Panc1 (cell line): ENCODE data around the gene RGS10. TPM values are rescaled to one million over a fixed set of nuclear protein-coding genes. Genes with fewer than 3 reads are reported as not detected.

Source experiments
- ATAC-seq: fragments of 200-7000 bp; cut with Tn5 transposase; 2 replicates; pipeline ENCODE4 v1.9.1; 2020; ENCODE audit warnings: mild to moderate bottlenecking, moderate library complexity
- BruUV-seq: library from RNA; stranded (reverse); fragments of 400-500 nt; replicated peaks from 2 replicates; lab custom pipeline; 2021; lab: Mats Ljungman, UMichigan
- CTCF ChIA-PET: fragments of 300-600 bp; sonication (Branson Sonifier 250); formaldehyde crosslinking; loops from one replicate; lab custom pipeline; 2022; ENCODE audit warnings: antibody characterized with exemption; lab: Charles Lee
- POLR2A ChIA-PET: fragments of 300-600 bp; sonication (Branson Sonifier 250); formaldehyde crosslinking; loops from one replicate; lab custom pipeline; 2022; ENCODE audit warnings: antibody characterized with exemption; lab: Charles Lee
- DNase-seq: peaks from one replicate; pipeline ENCODE4 v3.0.0-alpha.2; 2010; ENCODE audit warnings: low read depth, low spot score
- H3K27ac ChIP-seq: 2 replicates; pipeline ENCODE4 v1.5.1; 2011; ENCODE audit warnings: mild to moderate bottlenecking, low read length, inconsistent platforms
- H3K27me3 ChIP-seq: fragments of 200-500 bp; sonication (Bioruptor generic); 2 replicates; pipeline ENCODE4 v1.6.0; 2014; ENCODE audit warnings: low read length, inconsistent platforms; ENCODE audit not compliant: control insufficient read depth, insufficient read depth
- H3K36me3 ChIP-seq: fragments of 200-500 bp; sonication (Bioruptor generic); 2 replicates; pipeline ENCODE4 v1.5.1; 2014; ENCODE audit warnings: inconsistent platforms, mild to moderate bottlenecking, low read length, moderate library complexity; ENCODE audit not compliant: control insufficient read depth, insufficient read depth
- H3K4me1 ChIP-seq: 2 replicates; pipeline ENCODE4 v1.5.1; 2011; ENCODE audit warnings: inconsistent platforms, mild to moderate bottlenecking, low read length, moderate library complexity; ENCODE audit not compliant: control insufficient read depth, insufficient read depth
- H3K4me3 ChIP-seq, 2 experiments: 2 replicates each; pipeline ENCODE4 v1.5.1; 2011 to 2012; ENCODE audit warnings: low read depth in 2 of 2, low read length in 2 of 2, mild to moderate bottlenecking in 2 of 2, inconsistent platforms in 1 of 2, moderate library complexity in 1 of 2
- H3K9me3 ChIP-seq: fragments of 200-500 bp; sonication (Bioruptor generic); 2 replicates; pipeline ENCODE4 v1.5.1; 2014; ENCODE audit warnings: low read depth, mild to moderate bottlenecking, inconsistent platforms, low read length, moderate library complexity; ENCODE audit not compliant: control insufficient read depth, insufficient read depth
- POLR2AphosphoS5 ChIP-seq: IDR thresholded peaks from 2 replicates; pipeline ENCODE4 v1.6.1; 2012; ENCODE audit warnings: mild to moderate bottlenecking, low read depth, low read length, moderate library complexity
- REST ChIP-seq, 2 experiments: IDR thresholded peaks; 2 replicates each; pipeline ENCODE4 v1.6.1; 2011 to 2012; ENCODE audit warnings: low read depth in 2 of 2, control low read depth in 1 of 2, low read length in 1 of 2, mild to moderate bottlenecking in 1 of 2, moderate library complexity in 1 of 2; ENCODE audit not compliant: insufficient read depth in 1 of 2
- SIN3A ChIP-seq: IDR thresholded peaks from 2 replicates; pipeline ENCODE4 v1.6.1; 2012; ENCODE audit warnings: low read depth, mild to moderate bottlenecking, low read length, moderate library complexity, borderline replicate concordance; ENCODE audit not compliant: insufficient read depth
- TCF7L2 ChIP-seq: IDR thresholded peaks from 2 replicates; pipeline ENCODE4 v1.6.1; 2011; ENCODE audit warnings: mild to moderate bottlenecking, low read depth, low read length, inconsistent platforms
- in situ Hi-C: cut with HindIII; loops from 2 replicates; pipeline ENCODE4 v1.10.0; 2016; ENCODE audit warnings: low sequenced_read_pairs, low pct_unique_long_range_greater_than_20kb
- intact Hi-C: fragments of 100-400 bp; cut with micrococcal nuclease; formaldehyde crosslinking; loops from one replicate; pipeline ENCODE4 v1.10.0; 2022; ENCODE audit not compliant: unreplicated experiment
- total RNA-seq: library from RNA; stranded (reverse); gene quantifications from one replicate; pipeline ENCODE4 v1.2.1, GENCODE V29; 2021; ENCODE audit not compliant: unreplicated experiment
- TF ChIP-seq, protein P1 (sequence below): fragments of 450-650 bp; IDR thresholded peaks from 2 replicates; pipeline ENCODE4 v1.5.1; 2017; ENCODE audit warnings: mild to moderate bottlenecking

The RGS10 gene
- total RNA-seq, 1 experiment from 2014 or later, result 68.6 TPM

GRCh38 chr10:119549247-119549999, 6.9 kb upstream of the RGS10 start:
- Histone ChIP-seq H3K4me1 (peaks cover 15% of the 10 kb centered on the region), H3K27me3 (no peaks in the 10 kb centered on the region; the same call in 1 of the 2 replicates), H3K4me3 (no peak overlapping the region), H3K36me3 (no peaks in the 10 kb centered on the region), H3K9me3 (no peaks in the 10 kb centered on the region), H3K27ac (no peak overlapping the region)
- CTCF ChIA-PET, result no interaction called here
- no TSS peak for BruUV-seq
- POLR2A ChIA-PET, result interaction anchor here (0.6 to 0.7 kb wide), 3 partner anchors 17 to 35 kb away, joined by 4 to 9 read pairs (median 6); no protein-coding TSS in a partner anchor
- intact Hi-C loops (no loop called here), in situ Hi-C loops (no loop called here)
- ATAC-seq, result no peak
- no peak for DNase-seq
- no peak for TF ChIP-seq TCF7L2
- TF ChIP-seq, protein P1, sequence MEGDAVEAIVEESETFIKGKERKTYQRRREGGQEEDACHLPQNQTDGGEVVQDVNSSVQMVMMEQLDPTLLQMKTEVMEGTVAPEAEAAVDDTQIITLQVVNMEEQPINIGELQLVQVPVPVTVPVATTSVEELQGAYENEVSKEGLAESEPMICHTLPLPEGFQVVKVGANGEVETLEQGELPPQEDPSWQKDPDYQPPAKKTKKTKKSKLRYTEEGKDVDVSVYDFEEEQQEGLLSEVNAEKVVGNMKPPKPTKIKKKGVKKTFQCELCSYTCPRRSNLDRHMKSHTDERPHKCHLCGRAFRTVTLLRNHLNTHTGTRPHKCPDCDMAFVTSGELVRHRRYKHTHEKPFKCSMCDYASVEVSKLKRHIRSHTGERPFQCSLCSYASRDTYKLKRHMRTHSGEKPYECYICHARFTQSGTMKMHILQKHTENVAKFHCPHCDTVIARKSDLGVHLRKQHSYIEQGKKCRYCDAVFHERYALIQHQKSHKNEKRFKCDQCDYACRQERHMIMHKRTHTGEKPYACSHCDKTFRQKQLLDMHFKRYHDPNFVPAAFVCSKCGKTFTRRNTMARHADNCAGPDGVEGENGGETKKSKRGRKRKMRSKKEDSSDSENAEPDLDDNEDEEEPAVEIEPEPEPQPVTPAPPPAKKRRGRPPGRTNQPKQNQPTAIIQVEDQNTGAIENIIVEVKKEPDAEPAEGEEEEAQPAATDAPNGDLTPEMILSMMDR, result no peak
- TF ChIP-seq POLR2AphosphoS5, result no peak
- no peak for TF ChIP-seq SIN3A
- no peak for TF ChIP-seq REST (IDR thresholded peaks at IDR 0.05; ENCODE audit: insufficient read depth in 1 of 2, low read depth in 2 of 2, low read length in 1 of 2)

- no peaks in the 10 kb centered on the region for H3K9me3 ChIP-seq
- in situ Hi-C loops, result no loop called here
- ATAC-seq, result no peak
- H3K4me1 ChIP-seq, result peaks cover 29% of the 10 kb centered on the region
- POLR2A ChIA-PET, result no interaction called here
- no peaks in the 10 kb centered on the region; the same call in 1 of the 2 replicates for H3K27me3 ChIP-seq
- no peak for DNase-seq
- H3K4me3 ChIP-seq, result no peak overlapping the region
- intact Hi-C loops, result no loop called here
- TF ChIP-seq, protein P1, result no peak
- CTCF ChIA-PET, result interaction anchor here (1.2 kb wide), 1 partner anchor 347 kb away, joined by 4 read pairs; no protein-coding TSS in a partner anchor
- no peak overlapping the region; the same call in 1 of the 2 replicates for H3K27ac ChIP-seq
- no TSS peak for BruUV-seq
- H3K36me3 ChIP-seq, result no peaks in the 10 kb centered on the region; the same call in 1 of the 2 replicates
Measured at GRCh38 chr10:119546009-119546408, 3.5 kb upstream of the RGS10 start.
